Gastrocnemius medialis (tissue), 4 donors: ENCODE results near the gene AHRR.

Experiments
- CTCF ChIP-seq, 5 experiments: fragments of 450-650 bp in 3 of 5; fragments of 200-600 bp in 2 of 5; sonication (generic) in 2 of 5; IDR thresholded peaks in 4 of 5; conservative IDR thresholded peaks in 1 of 5; 1 replicate in 4 of 5; 2 replicates in 1 of 5; pipeline ENCODE4 v1.5.1; 2016 to 2019; ENCODE audit warnings: antibody characterized with exemption in 5 of 5, mild to moderate bottlenecking in 3 of 5, moderate library complexity in 3 of 5
- POLR2A ChIP-seq, 2 donors: fragments of 450-650 bp; IDR thresholded peaks; one replicate each; pipeline ENCODE4 v1.6.1; 2017; ENCODE audit warnings: antibody characterized with exemption in 2 of 2, mild to moderate bottlenecking in 2 of 2, moderate library complexity in 2 of 2

DNA sequence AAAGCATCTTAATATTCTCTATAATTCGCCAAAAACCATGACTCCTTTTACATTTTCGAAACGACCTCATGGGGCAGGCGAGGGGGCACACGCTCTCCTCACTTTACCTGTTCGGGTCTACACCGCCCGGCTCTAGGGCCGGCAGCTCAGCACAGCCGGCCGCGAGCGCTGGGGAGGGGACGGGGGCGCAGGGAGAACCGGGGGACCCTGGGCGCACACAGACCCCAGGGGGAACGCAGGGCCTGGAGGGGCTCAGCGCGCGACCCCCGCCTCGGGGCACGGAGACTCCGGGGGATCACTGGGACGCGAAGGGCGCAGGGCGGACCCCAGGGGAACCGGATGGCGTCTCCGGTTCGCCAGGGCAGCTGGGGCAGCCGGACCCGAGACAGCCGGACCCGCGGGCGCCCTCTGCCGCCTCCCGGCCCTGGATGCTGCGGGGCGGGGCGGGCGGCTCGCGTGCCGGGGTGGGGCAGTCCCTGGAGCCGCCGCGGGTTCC lies at the start of gene AHRR:
- TF ChIP-seq POLR2A (IDR thresholded peaks at IDR 0.05) (no peak), CTCF (IDR thresholded peaks at IDR 0.05 in 4 of 5, conservative IDR thresholded peaks at IDR 0.05 in 1 of 5) (peak in 1 of 5 experiments; percentile 39)
